GM18505 (cell line): ENCODE data around the gene SHB.

Source experiments
- ATAC-seq: cut with Tn5 transposase; IDR thresholded peaks from one replicate; pipeline ENCODE4 v1.9.1; 2021; ENCODE audit not compliant: unreplicated experiment
- POLR2A ChIP-seq: IDR thresholded peaks from 4 replicates; pipeline ENCODE4 v1.6.1; 2011; ENCODE audit warnings: borderline replicate concordance; ENCODE audit not compliant: insufficient read depth, insufficient read length; ENCODE audit errors: extremely low read depth

SHB gene, protein sequence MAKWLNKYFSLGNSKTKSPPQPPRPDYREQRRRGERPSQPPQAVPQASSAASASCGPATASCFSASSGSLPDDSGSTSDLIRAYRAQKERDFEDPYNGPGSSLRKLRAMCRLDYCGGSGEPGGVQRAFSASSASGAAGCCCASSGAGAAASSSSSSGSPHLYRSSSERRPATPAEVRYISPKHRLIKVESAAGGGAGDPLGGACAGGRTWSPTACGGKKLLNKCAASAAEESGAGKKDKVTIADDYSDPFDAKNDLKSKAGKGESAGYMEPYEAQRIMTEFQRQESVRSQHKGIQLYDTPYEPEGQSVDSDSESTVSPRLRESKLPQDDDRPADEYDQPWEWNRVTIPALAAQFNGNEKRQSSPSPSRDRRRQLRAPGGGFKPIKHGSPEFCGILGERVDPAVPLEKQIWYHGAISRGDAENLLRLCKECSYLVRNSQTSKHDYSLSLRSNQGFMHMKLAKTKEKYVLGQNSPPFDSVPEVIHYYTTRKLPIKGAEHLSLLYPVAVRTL

DNA sequence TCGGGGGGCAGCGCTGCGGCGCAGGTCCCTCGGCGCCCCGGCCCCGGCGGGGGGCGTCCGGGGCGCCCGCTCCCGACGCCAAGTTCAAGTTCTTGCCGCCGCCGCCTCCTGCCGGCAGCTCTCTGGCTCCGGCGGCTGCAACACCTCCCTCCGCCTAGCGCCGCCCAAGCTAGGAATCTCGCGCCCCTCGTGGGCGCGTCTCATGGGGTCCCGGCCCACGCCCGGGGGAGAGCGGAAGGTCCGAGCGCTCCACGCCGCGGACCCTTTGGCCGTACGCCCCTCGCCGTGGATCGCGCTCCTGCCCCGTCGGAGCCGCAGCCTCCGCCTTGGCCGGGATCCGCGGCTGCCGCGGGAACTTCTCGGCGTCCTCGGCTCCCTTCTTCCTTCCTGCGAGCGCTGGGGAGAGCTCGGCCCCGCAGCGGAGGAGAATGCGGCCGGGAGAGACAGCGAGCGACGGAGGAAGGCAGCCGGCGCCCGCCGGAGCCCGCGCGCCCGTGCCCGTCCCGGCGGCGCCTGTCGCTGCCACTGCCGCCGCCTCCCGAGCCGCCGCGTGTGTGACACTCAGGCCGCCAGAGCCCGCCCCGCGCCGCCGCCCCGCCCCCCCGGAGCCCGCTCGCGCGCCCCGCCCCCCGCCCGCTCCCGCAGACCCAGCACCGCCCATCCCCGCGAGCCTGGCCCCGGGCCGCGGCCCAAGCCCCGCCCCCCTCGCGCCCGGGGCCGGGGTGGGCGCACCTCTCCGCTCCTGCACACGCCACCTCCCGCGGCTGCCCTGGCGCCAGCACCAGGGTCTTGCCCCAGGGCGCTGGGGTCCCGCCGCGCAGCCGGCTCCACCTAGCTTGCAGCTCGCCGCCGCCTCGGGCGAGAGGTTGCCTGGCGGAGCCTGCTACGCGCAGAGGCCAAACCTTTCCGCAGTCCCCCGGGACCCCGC is at the start of gene SHB:
Gene SHB (minus strand): TSS at position 527 of the 928 bp plus-strand sequence. CDS start 582 bp downstream, outside the sequence.
- ATAC-seq: peak; percentile 51
- peak; percentile 46 for TF ChIP-seq POLR2A

DNA sequence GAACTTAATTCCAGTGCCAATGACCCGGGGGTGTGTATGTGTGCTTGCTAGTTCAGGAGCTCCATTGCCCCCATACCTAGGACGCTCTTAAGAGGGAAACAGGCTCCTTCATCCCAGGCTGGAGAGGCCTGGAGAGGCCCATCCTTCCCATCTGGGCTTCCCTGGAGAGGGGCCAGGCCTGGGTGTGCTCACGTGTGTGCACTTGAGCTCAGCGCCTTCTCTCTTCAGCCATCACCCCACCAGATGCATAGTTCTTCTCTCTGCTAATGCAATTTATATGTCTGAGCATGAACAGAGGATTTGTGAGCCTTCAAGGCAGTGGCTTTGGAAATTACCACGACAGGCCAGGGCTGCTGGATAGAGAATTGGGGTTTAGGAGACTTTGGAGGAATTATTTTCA is 48.6 kb upstream of the SHB start:
- no peak for TF ChIP-seq POLR2A
- ATAC-seq: no peak

DNA sequence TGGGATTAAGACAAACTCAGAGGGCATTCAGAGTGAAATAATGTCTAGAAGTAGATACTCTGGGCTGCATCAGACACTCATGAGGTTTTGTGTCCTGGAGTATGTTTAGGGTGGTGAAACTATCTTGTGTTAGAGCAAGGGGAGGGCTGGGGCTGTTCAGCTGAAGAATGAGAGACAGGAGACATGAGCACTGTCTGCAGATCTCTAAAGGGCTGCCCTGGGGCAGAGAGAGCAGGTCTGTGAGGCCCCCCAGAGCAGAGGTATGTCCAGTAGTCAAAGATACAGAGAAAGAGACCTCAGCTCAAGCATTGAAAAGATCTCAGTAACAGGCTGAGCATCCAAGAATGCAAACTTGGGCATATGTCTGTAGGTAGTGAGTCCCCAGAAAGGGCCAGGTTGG is 45.9 kb upstream of the SHB start:
- TF ChIP-seq POLR2A: no peak
- ATAC-seq: no peak

DNA sequence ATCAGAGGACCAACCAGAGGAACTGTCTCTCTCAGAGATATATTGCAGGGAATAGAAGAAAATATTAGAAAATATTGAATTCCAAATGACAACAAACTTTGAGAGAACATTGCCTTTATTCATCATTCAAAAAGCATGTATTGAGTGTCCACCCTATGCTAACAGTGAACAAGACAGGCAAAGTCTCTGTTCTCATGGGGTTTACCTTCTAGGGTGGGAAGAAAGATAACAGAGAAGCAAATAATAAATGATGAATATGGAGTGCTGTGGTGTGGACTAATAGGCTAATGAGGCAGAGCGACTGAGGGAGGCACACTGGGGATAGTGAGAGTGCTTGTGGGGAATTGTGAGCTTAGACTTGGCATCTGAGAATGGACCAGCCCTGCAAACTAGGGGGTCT is 43.4 kb upstream of the SHB start:
- ATAC-seq: no peak

DNA sequence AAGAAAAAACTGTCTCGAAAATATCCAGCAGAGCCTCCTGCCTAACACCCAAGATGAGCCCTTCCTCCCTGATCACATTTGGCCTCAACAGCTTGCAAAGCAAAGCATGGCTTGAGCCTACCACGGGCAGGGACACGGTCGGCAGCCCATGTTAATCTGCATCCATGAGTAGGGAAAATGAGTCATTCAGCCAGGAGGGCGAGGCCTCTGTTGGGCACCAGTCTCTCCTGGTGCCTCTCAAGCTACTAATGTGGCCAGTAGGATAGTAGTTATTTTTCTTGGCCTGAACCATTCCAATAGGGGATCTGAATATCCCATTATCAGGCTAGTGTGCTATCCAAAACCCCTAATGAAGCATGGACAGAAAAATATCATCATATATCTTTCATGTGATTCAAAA is 43.0 kb upstream of the SHB start:
- no peak for ATAC-seq
- no peak for TF ChIP-seq POLR2A

More for the DNA sequence above, 43.4 kb upstream of the SHB start:
- no peak for TF ChIP-seq POLR2A

DNA sequence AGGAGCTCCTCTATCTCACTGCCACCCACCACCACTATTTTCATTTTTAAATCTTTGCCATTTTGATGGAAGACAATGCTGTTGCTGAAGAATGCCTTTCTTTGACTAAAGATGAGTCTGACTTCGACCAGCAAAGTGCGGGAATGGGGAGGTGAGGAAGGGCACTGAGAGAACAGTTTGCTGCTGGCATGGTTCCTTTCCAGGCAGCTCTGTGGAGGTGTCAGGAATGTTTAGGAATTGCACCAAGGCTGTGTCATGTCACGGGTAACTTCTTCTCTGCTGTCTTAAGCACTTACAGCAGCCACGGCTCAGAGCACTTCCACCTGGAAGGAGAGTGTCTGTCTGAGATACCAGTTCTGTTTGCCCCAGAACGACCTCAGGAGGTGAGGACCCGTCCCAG is 41.4 kb upstream of the SHB start:
- TF ChIP-seq POLR2A: no peak
- no peak for ATAC-seq

DNA sequence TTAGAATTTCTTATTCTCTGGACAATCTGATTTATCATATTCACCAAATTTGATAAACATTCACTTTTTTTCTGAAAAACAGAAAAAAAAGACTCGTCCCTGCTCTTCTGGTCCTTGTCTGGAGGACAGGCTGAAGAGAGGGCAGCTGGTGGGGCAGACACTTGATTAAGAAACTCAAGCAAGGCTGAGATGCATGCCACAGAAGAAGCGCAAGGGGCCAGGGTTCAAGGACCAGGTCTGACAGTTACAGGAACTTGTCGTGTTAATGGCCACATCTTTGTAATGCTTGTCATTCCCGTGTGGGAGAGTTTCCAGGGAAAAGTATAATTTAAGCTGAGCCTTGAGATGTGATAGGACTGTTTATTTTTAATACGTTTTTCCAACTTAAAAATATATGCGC is 40.6 kb upstream of the SHB start:
- no peak for TF ChIP-seq POLR2A
- ATAC-seq: no peak

DNA sequence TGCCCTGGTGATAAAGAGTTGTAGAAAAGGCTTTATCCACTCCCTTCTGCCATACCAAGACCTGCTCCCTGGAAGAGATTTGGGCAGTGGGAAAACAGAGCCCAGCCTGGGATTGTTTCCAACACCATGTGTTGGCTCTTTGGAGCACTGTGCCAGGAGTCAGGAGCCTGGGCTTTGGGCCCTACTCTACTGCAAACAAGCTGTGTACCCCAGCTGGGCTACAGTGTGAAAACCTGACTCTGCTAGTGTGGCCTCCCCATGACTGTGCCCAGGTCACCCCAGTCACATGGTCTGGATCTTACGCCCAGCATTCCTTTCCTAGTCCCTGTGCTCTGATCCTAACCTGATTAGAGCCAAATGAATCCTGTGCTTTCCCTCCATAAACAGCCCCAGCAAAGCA is 39.3 kb upstream of the SHB start:
- TF ChIP-seq POLR2A: no peak
- no peak for ATAC-seq

DNA sequence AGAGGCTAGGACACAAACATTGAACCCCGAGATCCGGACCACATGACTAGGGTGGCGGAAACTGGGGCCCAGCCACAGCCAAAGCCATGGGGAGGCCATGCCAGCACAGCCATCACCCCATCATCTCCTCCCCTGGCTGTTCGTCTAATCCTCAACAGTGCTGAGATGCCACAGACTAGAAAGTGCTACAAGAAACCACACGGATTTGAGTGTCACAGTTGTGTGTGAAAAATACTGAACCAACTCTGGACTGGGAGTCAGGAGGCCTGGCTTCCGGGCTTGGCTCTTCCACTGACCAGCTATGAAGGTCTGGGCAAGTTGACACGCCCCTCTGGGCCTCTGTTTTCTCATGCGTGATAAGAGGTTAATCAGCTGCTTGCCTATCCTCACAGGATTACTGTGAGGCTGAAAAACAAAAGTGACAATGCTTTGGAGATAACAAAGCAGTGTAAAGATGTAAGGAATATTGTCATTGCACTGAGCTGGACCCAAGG is 38.8 kb upstream of the SHB start:
- ATAC-seq: no peak
- no peak for TF ChIP-seq POLR2A

DNA sequence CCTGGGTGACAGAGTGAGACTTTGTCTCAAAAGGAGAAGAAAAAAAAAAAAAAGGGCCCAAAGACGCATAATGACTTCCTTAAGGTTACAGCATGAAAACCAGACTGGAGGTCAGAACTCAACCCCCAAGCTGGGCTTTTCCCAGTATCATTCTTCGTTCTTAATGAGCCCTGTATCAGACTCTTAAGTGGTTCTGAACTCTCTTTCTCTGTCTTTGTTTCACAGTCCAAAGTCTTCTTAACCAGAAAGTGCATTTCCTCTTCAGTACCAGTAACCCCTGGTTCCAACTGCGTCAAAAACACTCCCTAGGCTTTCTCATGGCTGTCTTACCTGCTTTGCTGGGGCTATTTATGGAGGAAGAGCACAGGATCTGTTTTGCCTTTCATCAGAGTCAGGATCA is 38.4 kb upstream of the SHB start:
- TF ChIP-seq POLR2A: no peak
- no peak for ATAC-seq

DNA sequence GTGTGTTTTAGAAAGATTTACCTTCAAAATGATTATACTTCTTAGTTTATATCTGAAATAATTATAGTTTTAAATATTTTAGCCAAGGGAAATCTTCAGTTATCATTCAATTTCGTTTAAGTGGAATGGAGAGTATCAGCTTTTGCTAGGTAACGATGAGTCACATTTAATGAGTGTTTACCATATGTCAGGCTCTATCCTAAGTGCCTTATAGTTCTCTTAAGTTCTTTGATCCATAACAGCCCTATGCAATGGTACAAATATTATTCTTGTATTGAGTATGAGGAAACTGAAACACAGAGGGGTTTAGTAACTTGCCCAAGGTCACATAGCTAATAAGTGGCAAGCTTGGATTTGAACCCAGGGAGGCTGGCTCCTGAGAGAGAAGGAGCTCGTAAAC is 37.5 kb upstream of the SHB start:
- TF ChIP-seq POLR2A: no peak
- ATAC-seq: no peak

DNA sequence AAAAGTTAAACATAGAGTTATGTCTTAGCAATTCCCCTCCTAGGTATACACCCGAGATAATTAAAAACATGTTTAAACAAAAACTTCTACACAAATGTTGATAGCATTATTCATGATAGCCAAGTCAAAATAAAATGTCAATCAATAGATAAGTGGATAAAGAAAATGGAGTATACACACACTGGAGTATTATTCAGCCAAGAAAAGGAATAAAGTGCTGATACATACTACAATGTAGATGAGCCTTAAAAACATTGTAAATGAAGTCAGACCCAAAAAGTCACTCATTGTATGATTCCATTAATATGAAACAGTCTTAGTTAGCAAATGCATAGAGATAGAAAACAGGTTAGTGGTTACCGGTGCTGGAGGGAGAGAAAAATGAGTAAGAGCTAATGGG is 34.3 kb upstream of the SHB start:
- no peak for TF ChIP-seq POLR2A
- ATAC-seq: no peak

DNA sequence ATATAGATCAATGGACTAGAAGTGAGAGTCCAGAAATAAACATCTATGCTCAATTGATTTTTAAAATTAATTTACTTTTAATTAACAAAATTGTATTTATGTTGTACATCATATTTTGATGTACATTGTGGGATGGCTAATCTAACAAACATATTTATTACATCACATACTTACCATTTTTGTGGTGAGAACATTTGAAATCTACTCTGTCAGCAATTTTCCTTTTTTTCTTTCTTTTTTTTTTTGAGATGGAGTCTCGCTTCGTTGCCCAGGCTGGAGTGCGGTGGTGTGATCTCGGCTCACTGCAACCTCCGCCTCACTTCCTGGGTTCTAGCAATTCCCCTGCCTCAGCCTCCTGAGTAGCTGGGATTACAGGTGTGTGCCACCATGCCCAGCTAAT is 32.4 kb upstream of the SHB start:
- TF ChIP-seq POLR2A: no peak
- no peak for ATAC-seq

DNA sequence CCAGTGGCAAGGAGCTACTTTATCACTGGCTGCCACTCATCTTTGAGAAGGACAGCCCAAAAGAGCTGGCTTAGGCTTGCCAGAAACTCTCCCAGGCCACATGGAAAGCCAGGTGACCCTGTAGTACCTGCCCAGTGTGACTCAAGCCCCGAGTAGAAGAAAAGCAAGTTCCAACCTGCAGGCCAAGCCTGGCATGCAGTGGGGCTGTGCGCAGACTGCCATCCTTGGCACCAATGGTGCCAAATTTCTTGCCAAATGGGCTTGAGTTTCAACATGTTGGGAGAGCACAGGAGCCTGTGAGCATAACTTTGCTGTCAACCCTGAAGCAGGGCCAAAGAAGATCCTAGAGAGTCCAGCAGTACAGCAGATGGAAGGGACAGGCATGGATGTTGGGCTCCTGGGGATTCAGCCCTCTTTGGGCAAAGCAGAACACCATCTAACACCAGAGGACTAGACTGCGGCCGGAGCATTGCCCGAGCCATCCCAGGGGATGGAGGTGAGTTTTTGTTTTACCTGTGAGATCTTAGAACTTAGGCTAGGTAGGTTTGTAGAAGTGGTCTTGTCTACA is 27.3 kb upstream of the SHB start:
- no peak for ATAC-seq
- no peak for TF ChIP-seq POLR2A

DNA sequence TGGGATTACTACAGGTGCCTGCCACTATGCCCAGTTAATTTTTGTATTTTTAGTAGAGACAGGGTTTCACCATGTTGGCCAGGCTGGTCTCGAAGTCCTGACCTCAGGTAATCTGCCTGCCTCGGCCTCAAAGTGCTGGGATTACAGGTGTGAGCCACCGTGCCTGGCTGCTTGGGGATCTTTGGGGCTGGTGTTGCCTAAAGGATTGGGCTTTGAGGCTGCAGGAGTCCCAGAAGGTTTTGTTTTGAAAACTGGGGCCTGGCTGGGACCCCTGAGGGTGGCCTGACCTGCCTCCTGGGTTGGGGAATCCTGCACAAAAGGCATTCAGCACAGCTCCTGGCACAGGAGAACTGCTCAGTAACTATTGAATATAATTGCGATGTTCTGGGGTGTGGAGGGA is 25.1 kb upstream of the SHB start:
- TF ChIP-seq POLR2A: no peak
- no peak for ATAC-seq
